ENCODE data around the gene ERG. TPM values are rescaled to one million over a fixed set of nuclear protein-coding genes. Genes with fewer than 3 reads are reported as not detected.

The ERG gene
- total and polyA plus RNA-seq, 2 of the 8 experiments (the other 6 are each of a cell fraction or from before 2014, with no cell fraction given): 1.0 to 3.0 TPM

GRCh38 chr21:38330666-38331065 is 167.6 kb downstream of the ERG start:
- no peaks in the 10 kb centered on the region for H3K9me3 ChIP-seq (ENCODE audit: insufficient read depth in 2 of 2, low read depth in 1 of 2, low read length in 1 of 2)
- no peaks in the 10 kb centered on the region for H3K36me3 ChIP-seq (ENCODE audit: control insufficient read depth in 2 of 4, insufficient read depth in 4 of 4, low read length in 3 of 4)
- no peak overlapping the region for H2BK12ac ChIP-seq (ENCODE audit: low read depth, low read length)
- no peak overlapping the region for H2AFZ ChIP-seq (ENCODE audit: low read length)
- H3K4me1 ChIP-seq (replicated peaks in 1 of 4; ENCODE audit: control insufficient read depth in 3 of 4, insufficient read depth in 4 of 4, low read length in 3 of 4): peaks cover 0 to 5% (median 2%) of the 10 kb centered on the region in 4 experiments; a peak in 5 of 7 replicates
- no peak overlapping the region for H2BK120ac ChIP-seq (replicated peaks; ENCODE audit: low read depth, low read length)
- FAIRE-seq (no peak), DNase-seq (ENCODE audit: low read depth in 1 of 2, low spot score in 2 of 2) (no peak)
- no peak overlapping the region for H3K23ac ChIP-seq (ENCODE audit: insufficient read length)
- H2BK5ac ChIP-seq (ENCODE audit: low read depth, low read length): no peak overlapping the region
- POLR2A ChIA-PET (ENCODE audit: partially characterized antibody): no interaction called here
- no peak overlapping the region for H4K5ac ChIP-seq (ENCODE audit: insufficient read length, low read depth, low read length)
- no peak overlapping the region for H3K27ac ChIP-seq (ENCODE audit: low read depth, low read length)
- H3K79me2 ChIP-seq (ENCODE audit: control insufficient read depth in 1 of 2, insufficient read depth in 2 of 2, low read length in 2 of 2): no peaks in the 10 kb centered on the region
- H2BK15ac ChIP-seq (ENCODE audit: low read length): no peak overlapping the region
- no peak for TF ChIP-seq BRCA1 (IDR thresholded peaks at IDR 0.05; ENCODE audit: low read depth, low read length)
- TF ChIP-seq CBX5 (IDR thresholded peaks at IDR 0.05; ENCODE audit: low read depth, low read length): no peak
- TF ChIP-seq ASH2L (IDR thresholded peaks at IDR 0.05; ENCODE audit: low read length): no peak
- no peak for TF ChIP-seq MAFK (IDR thresholded peaks at IDR 0.05; ENCODE audit: low read depth, low read length)
- no peaks in the 10 kb centered on the region for H3K79me1 ChIP-seq (ENCODE audit: low read depth, low read length)
- no peaks in the 10 kb centered on the region for H3K27me3 ChIP-seq (replicated peaks in 1 of 4; ENCODE audit: control insufficient read depth in 3 of 4, extremely low read depth in 1 of 4, insufficient read depth in 3 of 4, low read length in 3 of 4)
- no peak overlapping the region for H3K14ac ChIP-seq (ENCODE audit: insufficient read length)
- no peak overlapping the region for H3K4me3 ChIP-seq (ENCODE audit: extremely low read depth in 1 of 4, insufficient read depth in 2 of 4, low read depth in 3 of 4, low read length in 4 of 4)
- 90% methylated on average over 2 of the region's 2 CpGs; no CpG with 5 or more reads in 1 of the 2 experiments for WGBS, 2 experiments (ENCODE audit: extremely low coverage in 1 of 2, insufficient coverage in 1 of 2, insufficient read length in 1 of 2, insufficient replicate concordance in 2 of 2, low coverage in 1 of 2, low lambda C conversion rate in 2 of 2, missing lambda C conversion rate in 1 of 2)
- no peak overlapping the region for H3K18ac ChIP-seq (ENCODE audit: extremely low read depth, low read length)
- H3K4me2 ChIP-seq (ENCODE audit: insufficient read depth in 1 of 2, low read depth in 2 of 2, low read length in 2 of 2): no peak overlapping the region
- H2AK5ac ChIP-seq (ENCODE audit: low read depth, low read length): no peak overlapping the region
- H3K4ac ChIP-seq (replicated peaks; ENCODE audit: insufficient read length, low read depth, low read length): no peak overlapping the region
- H4K20me1 ChIP-seq (replicated peaks in 1 of 2; ENCODE audit: control insufficient read depth in 1 of 2, insufficient read depth in 2 of 2, low read length in 2 of 2): no peaks in the 10 kb centered on the region
- no peak overlapping the region for H2BK20ac ChIP-seq (ENCODE audit: low read length)
- CTCF ChIA-PET (ENCODE audit: partially characterized antibody): interaction anchor here (0.8 to 1.8 kb wide), 8 partner anchors 9 to 161 kb away, joined by 3 to 13 read pairs (median 4); no protein-coding TSS in a partner anchor
- H3K23me2 ChIP-seq (ENCODE audit: low read depth, low read length): no peaks in the 10 kb centered on the region
- no peak overlapping the region for H4K8ac ChIP-seq (ENCODE audit: extremely low read depth, insufficient read depth, low read length)
- H3K56ac ChIP-seq (replicated peaks; ENCODE audit: insufficient read length, low read depth, low read length): no peak overlapping the region
- no peak overlapping the region for H3K9ac ChIP-seq (replicated peaks in 1 of 4; ENCODE audit: extremely low read depth in 1 of 4, low read depth in 3 of 4, low read length in 3 of 4)
- H4K91ac ChIP-seq (replicated peaks; ENCODE audit: insufficient read length, low read length): no peak overlapping the region

Small RNA genes within 50 kb of the gene (small RNA-seq; reads per million reads assigned to genes)
- gene SNRPGP13 (ENCODE audit: insufficient read depth): not detected

Other genes starting within 250 kb of the ERG start
- not detected in 2 replicates for gene KCNJ15, start 241.5 kb downstream of the ERG start, total RNA-seq (2021; fragmentation: NEBNext Ultra II Directional; extraction: Animal tissue kit (Norgen Biotek cat#: 25700))
- gene KCNJ15, start 241.5 kb downstream of the ERG start, polyA plus RNA-seq (2011; rRNA removed): under 0.01 TPM in 1 of 2 replicates, not detected in the other

Measured in H1 (cell line).